SKM-1 (cell line): ENCODE results near the gene RAD51B.
"Not testable (repeated sequence)": the region's sequence is repeated elsewhere in the genome, so short reads cannot be mapped to it uniquely, and the experiment has no call there.

Source experiments
- DNase-seq: peaks from one replicate; lab custom pipeline; 2025; ENCODE audit not compliant: unreplicated experiment; lab: John Stamatoyannopoulos, UW

Gene RAD51B

DNA sequence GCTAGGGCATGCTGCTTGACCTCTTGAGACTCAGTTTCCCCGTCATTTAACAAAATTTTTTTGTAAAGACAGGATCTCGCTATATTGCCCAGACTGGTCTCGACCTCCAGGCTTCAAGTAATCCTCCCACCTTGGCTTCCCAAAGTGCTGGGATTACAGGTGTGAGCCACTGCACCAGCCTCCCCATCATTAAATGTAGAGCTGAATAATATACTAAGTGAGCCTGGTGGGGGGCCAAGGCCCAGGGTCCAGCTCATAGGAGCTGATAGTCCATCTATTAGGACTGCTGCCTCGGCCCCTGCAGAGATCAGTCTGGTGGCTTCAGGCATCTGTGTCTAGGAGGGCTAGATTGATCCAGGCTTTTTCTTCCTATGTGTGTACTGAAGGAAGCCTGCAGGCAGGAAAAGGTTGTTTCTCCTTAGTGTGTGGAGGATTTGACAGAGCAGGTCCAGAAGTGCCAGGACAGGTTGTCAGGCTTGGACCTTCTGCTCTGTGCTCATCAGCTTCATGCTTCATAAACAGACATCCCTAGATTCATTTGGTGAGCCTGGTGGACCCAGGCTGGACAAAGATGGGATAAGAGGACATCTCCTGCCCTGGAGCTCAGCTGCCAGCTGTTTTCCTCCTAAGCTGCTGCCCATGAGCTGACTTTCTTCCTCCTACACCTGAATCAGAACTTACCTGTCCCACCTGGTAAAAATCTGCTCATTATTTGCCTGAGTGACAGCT lies 837.9 kb downstream of the RAD51B start:
- DNase-seq, result no peak

DNA sequence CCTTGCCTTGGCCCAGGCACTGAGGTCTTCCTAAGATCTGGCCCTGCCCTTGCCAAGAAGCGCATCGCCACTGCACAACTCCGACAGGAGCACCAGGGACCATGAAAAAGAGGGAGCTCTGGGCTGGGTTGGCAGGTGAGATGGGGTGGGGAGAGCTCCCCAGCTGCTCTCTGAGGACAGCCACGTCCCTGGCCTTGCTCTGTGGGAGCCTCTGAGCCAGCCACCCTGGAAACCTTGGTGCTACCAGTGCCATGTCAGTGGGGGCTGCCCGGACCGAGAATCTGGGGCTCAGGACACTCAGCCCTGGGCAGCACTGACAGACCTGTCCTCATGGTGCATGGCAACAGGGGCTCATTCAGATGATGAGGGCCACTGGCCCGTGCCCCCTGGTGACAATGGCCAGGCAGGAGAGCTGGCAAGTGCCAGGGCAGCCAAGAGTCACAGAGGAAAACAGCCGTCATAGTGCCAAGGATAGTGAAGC lies 838.5 kb downstream of the RAD51B start:
- no peak for DNase-seq

DNA sequence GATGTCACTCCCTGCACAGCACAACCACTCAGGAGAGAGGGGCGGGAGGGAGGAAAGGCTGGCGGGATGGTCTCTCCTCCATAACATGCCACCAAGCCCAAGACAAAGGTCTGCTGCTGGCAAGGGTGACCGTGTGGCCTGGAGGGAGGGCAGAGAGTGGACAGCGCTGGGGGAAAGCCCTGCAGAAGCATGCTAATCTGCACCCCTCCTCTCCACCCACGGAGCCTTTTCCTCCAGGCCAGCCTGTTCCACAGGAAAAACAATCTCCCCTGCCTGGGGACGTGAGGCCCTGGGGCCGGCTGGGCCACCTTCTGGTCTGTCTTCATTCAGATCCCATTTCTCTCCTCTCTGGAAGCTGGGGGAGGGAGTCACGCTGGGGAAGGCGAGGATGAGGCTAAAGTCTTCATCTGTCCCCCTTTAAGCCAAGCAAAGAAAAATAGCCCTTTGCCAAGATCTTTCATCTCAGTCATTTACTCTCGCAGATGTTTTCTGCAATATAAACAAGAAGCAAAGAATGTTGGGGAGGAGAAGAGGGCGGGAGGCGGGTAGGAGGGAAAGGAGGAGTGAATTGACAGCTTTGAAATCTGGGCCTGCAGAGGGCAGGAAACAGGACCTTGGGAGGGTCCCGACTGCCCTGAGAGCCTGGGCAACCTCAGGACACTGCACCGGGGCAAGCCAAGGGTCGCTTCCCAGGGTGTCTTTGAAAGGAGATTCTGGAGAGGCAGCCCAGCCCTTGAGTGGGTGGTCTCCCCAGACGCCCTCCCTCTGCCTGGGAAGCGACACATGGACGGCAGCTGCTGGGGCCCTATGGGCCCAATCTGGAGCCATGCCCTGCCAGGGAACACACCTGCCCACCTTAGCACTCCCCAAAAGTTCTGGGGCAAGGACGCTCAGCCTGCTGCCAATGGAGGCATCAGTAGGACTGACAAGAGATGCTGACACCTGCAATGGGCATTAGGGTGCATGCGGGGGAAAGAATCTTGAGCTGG lies 839.7 kb downstream of the RAD51B start:
- DNase-seq, result no peak

DNA sequence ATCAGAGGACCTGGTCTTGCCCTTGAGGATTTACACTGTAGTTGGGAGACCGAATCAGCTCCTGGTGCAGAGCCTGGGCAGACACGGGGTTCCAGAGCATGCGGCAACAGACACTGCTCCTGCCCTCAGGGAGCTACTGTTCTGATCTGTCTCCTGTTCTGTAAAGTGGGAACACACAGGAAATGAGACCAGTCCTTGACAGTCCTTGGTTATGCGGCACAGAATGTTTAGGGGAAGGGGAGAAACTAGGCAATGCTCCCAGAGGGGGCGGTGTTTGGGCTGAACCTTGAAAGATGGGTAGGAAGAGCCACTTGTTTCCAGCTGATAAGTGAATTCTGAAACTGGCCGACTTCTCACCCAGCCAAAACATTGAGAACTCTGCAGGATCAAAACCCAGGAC lies 840.9 kb downstream of the RAD51B start:
- no peak for DNase-seq

DNA sequence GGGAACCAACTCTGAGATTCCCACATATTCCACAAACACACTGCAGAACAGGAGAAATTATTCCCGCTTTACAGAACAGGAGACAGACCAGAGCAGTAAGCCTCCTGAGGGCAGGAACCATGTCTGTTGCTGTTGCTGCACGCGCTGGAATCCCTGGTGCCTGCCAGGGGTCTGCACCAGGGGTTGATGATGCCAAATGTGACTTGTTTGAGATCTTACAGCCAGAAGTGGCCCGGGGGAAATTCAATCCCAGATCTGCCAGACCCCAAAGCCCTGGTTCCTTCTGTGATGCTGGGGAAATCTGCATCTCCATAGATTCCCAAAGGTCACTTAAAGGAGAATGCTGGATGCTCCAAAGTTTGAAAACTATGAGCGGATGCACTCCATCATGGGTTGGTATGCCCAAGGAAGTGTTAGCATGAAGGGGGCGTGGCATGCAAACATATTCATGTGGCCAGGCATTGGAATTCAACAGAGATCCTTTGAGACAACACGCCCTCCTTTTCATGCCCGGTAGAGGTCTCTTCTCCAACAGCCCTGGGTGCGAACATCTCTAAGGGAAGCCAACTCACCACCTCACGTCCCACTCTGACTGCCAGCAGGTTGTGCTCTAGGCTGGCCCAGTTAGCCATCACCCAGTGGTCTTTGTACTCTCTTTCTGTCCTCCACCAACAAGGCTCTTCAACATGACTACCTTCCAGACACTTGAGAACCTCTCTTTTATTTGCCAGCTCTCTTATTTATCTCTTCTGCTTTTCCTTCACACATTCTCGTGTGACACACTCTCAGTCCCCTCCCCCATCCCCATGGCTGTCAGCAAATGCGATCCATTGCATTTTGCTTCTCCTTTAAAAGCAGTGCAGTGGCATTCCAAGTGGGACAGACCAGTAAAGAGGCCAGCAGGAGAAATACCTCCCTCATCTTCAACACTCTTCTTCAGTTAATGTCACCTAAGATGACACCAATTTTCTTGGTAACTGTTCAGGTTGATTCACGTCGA lies 841.9 kb downstream of the RAD51B start:
- no peak for DNase-seq

DNA sequence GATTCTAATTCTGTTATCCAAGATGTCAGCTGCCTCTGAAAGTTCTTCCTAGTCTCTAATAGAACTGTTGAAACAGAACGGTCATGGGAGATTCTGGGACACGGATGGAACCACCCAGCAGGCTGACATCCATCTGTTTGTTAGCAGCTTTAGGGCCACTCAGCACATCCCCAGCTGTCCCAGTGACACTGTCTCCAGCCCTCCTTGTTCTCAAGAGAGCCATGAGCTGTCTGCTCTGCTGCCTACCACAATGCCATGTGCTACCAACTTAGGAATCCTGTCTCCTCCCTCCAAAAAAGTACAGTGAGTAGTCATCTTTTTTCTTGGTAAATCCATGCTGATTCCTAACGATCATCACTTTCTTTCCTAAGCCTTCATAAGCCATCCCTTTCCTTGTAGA lies 842.8 kb downstream of the RAD51B start:
- no peak for DNase-seq

DNA sequence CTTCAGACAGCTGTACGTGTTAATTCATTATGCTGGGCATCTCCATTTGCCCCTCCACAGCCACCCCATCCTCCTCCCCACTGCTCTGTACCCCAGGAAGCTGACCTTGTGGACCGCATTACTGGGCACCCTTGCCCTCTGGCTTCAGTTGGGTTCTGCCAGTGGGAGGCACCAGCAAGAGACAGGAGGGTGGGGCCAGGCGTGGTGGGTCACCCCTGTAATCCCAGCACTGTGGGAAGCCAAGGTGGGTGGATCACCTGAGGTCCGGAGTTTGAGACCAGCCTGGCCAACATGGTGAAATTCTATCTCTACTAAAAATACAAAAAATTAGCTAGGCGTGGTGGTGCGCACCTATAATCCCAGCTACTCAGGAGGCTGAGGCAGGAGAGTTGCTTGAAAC lies 843.2 kb downstream of the RAD51B start:
- not testable (repeated sequence) for DNase-seq

DNA sequence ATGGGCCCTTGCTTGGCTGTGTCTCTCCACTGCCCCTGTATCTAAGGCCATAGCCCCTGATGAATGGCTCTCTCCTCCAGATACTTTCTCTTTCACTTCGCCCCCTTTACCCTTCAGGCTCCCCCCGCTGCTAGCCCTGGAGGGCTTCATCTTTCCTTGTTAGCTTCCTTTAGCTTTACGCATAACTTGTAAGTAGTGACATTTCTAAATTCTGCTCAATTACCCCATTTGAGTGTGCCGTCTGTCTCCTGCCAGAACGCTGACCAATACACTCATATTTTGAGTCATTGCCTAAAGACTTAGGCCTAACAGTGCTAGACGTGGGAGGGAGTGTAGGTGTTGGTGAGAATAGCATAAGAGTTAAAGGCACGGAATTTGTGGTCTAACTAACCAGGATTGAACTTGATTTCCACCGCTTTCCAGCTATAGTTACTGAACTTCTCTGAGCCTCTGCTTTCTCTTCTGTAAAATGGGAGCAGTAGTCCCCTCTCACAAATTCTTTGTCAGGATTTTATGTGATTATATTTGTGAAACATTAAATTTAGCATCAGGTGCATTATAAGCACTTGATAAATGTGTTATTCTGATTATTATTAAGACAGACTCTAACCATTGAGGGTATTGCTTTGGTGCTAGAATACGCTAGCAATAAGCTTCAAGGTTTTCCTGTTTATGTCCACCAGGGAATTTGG lies 844.0 kb downstream of the RAD51B start:
- DNase-seq, result no peak

DNA sequence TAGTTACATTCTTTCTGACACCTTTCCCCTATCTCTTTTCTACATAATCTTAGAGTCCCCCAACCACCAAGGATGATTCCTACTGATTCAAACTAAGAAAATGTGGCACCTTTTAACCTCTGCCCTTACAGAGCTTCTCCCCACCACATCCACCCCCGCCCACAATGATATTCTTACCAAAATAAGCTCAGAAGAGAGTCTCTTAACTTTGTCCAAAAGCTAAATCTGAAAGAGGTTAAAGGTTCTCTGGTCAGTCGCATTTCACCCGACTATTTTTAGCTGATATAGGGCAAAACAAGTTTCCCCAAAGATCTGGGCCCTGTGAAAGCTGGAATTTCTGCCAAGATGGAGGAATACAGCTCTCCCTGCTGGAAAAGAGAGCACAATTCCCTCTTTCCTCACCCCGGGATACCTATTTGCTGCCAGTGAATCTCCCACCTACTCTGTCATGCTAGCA lies 844.7 kb downstream of the RAD51B start:
- no peak for DNase-seq

DNA sequence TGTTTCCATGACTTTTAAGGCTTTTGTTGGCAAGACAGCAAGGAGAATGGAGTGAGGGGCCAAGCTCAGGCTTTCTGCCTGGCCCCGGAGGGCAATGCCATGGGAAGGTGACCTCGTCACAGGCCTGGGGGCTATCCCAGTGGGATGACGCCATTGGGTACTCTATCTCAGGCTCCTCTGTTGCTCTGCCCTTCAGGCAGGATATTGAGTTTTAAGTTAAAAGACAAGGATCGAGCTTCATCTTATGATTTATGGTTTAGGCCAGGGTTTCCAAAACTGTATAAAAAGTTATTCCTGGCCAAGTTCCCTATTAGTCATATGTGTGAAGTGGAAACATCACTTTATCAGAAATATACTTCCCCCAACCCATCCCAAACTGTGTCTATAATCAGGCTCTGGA lies 845.6 kb downstream of the RAD51B start:
- DNase-seq, result no peak

DNA sequence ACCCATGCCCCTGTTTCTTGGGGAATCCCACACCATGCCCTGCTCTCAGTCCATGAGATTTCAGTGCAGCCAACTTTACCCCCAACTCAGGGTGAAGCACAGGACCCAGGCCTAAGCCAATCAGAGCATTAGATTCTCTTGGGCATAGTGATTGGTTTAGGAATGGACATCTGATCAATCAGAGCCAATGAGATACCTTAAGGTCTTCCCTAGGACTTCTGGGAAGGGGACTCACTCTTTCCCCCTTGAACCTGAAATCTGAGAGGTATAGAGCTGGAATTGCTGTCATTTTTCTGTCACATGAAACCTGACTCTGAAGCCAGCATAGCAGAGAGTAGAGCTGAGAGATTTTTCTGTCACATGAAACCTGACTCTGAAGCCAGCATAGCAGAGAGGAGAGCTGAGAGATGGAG lies 846.2 kb downstream of the RAD51B start:
- no peak for DNase-seq

DNA sequence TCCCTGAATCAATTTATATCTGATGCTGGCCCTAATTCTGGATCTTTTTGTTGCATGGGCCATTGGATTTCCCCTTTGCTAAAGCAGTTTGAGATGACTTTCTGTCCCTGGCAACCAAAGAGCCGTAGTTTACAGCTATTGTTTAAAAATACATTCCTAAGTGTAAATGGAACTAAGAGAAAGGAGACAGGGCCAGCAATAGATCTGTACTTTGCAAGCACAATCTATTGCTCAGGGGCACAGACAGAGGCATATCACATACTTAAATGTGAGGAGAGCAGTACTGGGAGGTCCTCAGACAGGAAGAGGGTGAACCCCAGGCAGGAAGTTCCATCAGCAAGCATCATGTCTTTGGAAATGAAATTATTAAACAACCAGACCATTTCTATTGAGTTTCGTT lies 846.7 kb downstream of the RAD51B start:
- DNase-seq, result no peak

DNA sequence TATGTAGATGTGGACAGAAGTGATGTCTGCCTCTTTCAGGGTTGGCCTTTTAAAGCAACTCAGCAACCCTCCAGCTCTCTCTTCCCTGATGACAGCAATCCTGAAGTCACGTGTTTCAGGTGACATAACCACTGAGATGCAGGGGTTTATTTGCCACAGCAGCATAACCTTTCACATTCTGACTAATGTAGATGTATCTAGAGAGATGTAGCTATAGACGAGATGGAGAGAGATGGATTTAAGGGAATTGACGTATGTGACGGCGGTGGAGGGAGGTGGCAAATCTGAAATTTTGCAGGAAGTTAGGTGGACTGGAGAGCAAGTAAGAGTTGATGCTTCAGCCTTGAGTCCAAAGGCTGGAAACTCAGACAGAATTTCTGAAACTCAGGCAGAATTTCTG lies 847.3 kb downstream of the RAD51B start:
- no peak for DNase-seq

DNA sequence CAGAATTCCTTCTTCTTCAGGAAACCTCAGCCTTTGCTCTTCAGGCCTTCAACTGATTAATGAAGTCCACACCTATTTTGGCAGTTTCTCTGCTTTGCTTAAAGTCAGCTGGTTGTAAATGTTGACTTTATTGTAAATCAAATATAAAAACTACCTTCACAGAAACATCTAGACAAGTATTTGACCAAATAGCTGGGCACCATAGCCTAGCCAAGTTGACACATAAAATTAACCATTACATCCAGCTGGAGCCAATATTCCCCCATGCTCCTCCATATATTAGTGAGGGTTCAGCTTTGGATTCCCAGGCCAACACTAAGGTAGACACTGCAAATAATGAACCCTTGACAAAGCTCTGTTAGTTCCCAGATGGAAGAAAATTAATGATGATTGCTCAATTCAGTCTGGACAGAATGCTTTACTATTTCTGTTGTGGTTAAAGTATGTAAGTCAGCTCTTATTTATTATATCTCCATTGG lies 847.8 kb downstream of the RAD51B start:
- no peak for DNase-seq

DNA sequence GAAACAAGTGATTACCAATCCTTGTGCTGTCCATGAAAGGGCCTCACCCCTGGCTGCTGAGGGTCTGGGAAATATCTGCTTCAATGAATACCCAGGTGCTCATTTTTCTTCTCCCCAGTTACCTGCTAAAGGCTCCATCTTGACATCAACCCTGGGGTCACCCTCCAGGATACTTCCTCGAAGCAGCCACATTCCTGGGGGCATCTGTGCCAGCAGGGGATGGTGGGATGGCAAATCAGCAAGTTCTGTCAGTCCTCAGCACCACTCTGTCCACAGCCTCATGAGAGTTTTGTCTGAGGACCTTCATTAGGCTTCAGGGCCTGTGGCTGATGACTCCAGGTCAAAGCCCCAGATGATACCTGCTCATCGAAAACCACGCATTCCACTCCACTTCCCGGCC lies 848.4 kb downstream of the RAD51B start:
- DNase-seq, result no peak

DNA sequence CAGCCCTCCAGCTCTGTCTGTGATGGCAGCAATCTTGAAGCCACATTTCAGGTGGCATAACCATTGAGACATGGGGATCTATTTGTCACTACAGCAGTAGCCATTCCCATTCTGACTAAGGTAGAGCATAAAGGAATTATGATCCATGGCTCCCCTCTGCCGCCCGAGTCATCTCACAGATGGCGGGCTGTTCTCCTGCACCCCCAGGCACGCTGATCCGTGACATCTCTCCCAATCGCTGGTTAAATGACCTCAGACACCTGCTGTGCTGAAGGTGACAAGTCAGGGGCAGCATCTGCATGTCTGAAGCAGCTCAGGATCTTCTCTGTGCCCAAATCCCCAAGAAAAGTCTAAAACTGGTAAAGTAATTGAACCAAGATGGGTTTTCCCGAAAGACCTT lies 849.0 kb downstream of the RAD51B start:
- DNase-seq, result no peak

DNA sequence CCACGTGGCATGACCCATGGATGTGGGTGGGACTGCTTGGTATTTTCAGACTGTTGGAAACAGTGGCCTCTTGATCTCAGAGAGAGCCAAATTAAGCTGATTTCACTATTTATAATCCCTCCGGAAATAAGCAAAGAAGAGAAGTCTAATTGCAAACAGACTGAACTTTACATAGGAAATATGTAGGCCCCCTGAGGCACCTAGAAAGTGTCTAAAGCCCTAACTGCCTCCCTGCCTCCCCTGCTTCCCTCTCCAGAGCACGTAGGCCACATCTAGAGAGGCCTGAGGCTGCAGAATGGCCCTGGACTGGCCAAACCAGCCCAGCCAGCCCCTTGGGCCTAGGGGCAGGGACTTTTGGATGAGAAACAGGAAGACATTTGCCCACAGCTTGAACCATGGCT lies 849.5 kb downstream of the RAD51B start:
- no peak for DNase-seq

DNA sequence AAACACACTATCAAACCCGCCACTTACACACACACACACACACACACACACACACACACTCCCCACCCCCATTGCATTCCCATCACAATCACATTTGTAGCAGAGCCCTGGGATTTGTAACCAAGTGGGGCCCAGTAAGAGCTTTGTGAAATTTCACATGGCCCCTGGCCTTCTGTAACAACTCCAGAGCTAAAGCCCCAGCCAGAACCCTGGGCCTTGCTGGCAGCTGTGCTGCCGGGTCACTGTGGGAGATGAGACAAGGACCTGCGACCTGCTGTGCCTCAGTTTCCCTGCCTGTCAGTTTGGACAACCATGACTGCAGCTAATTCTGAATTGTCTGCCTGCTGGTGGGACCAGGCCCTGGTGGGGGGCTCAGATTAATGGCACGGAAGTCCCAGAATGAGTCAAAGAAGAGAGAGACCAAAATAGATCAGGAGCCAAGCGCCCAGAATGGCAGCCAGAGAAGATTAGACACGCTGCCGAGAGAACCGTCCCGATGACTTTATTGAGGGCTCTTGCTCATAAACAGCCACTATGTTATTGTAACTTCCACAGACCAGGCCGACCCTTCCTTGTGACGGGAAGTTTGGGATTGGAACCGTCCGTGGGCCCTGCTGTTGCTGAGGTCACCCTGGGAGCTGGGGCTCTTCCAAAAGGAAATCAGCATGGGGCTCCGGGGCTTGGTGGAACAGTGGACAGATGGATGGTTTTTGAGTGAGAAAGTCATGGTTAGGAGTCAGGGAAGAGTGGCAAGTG lies 850.2 kb downstream of the RAD51B start:
- DNase-seq, result no peak

DNA sequence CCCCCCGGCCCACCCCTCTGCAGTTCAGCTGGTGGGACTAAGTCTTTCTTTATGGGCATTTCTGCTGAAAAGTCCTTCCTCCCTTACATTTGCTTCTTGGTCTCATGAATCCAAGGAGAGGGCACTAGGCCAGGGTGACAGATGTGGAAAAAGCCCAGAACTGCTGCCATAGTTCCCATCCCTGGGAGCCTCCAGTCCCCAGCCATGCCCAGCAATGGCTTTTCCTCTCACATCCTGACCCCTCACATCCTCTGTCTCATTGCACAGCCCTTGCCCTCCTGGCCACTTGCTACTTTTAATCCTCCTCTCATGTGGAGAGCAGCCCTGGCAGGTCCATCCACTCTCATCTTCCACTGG lies 850.8 kb downstream of the RAD51B start:
- DNase-seq, result no peak
